HG02852 (cell line): ENCODE results near the gene GRIP1.

Experiments used
- ATAC-seq: cut with Tn5 transposase; IDR thresholded peaks from one replicate; pipeline ENCODE4 v1.9.1; 2021; ENCODE audit warnings: mild to moderate bottlenecking, moderate library complexity; ENCODE audit not compliant: unreplicated experiment

Gene GRIP1

DNA sequence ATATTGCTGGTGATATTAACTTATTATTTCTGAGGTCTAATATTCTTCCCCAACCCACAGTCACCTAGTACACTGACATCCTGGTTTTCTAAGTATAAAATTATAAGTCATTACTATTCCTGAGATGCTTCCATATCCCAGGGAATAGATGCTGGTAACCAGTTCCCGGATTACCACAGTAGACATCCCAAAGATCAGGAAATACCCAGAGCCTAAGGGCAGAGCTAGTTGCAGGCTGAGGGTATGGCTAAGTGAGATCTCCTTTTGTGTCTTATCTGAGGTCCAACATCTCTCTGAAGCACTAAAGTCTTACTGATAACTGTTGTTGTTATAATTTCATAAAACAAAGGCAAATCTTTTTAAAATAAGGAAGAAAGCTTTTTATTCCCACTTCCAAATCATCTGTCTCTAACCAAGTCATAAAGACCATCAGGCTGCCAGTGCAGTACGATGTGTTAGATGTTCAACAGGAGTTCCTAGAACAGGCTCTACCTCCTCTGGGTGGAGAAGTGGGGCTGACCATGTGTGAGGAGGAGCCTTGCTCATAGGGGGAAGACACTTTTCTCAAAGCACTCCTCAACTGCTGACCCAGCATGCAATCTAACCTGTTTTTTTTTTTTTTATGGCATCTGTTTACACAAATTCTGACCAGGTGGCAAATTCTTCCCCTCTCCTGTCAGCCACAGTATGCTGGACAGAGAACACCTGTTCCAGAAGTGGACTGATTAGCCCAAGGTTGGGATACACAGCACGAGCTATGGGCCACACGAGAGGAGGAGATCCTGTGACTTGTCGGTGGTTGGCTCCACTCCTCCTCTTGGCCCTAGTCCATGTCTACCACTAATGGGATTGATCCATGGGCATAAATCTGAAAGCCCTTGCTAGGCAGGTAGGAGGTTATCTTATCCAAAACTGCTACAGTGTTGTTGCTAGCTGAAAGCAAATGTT, 16.1 kb upstream of the GRIP1 start:
- ATAC-seq, result no peak

DNA sequence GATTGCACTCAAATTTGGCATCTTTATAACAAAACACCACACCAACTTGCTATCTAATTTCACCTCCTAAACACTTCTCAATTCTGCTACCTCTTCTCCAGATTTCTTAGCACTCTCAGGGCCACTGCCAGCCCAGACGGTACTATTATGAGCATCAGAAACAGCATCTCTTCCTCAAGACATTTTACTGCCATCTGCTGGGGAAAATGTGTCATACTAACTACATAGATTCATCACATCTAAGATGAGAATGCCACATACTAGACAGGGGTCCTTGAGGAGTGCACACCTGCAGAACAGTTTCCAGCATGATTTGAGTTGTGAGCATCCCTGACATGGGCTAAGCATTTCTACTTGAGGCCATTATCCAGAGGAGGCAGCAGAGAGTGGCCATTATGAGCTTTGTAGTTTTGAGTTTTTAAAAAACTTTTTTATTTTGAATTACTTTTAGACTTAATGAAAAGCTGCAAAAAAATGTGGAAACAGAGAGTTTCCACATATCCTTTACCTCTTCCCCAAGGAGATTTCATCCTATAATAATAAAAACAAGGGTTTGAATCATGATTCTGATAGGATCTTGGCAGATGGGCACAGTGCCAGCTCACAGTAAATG, 15.1 kb upstream of the GRIP1 start:
- peak; percentile 71 for ATAC-seq

DNA sequence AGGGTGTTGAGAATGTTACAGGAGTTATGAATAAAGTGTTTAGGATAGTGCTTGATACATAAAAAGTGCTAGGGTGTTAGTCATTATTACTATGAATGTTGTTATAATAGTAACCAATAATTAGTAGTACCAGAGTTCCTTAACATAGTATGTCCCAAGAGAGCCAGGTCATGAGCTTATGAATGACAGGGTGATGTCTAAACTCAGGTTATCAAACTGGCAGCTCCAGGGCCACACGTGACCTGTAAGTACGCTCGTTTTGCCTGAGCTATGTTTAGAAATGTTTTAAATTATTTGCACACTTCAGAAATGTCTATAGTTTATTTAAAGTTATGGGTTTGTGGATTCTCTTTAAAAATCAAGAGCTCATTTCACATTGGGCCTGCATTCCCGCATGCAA, 14.1 kb upstream of the GRIP1 start:
- no peak for ATAC-seq

DNA sequence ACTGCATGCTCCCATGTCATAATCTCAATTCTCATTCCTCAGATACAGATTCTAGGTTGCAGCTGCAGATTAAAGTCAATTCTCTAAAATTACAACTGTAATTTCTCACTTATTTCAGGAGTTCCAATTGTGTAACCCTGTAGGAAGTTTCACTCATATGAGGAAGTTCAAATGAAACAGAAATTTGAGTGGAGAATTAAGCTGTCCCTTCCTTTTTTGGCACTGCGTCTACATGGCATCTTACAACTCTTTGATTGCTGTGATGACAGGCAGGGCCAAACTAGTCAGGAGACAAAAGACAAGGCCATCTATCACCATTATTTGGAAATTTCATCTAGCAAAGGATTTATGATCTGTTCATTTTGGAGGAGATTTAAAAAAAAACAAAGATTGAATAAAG, 13.3 kb upstream of the GRIP1 start:
- ATAC-seq, result no peak

DNA sequence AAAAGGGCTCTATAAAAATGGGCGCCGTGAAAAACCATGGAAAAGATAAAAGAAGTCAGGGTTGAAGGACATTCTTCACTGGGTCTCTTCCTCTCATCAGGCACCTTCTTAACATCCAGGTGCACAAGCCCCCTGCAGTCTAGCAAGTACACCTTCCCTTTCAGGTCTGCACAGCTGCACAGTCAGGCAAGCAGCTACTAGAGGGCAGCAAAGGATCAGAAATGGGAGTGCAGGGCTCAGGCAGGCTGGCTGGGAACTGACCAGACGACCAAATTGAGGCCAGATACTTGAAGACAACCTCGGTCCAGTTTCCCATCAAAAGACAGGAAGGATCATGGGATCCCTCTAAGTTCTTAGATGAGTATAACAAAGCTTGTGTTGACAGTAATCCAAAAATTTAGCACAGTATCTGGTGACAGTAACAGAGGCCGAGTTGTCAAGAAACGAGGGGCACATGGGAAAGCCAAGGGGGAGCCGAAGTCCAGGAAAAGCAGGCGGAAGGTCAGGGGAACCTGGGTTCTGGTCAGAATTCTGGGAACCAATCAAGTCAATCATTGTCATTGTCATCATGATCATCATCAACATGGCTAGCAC, 10.1 kb upstream of the GRIP1 start:
- peak; percentile 54 for ATAC-seq

DNA sequence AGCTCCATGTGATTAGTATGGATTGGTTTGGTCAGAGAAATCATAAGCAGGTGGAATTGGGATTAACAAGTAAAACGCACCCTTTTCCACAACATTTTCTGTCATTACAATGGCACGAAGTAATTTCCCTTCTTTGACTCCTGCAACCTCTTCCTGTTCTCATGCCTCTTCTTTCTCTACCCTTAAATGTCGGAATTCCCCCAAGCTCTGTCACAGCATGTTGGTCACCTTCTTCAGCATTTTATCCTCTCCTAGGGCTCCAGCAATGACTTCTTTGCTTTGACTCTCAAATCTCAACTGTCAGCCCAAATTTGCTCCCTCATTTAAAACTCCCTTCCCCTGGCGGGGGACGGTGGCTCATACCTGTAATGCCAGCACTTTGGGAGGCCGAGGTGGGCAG, 5.3 kb upstream of the GRIP1 start:
- ATAC-seq, result no peak

DNA sequence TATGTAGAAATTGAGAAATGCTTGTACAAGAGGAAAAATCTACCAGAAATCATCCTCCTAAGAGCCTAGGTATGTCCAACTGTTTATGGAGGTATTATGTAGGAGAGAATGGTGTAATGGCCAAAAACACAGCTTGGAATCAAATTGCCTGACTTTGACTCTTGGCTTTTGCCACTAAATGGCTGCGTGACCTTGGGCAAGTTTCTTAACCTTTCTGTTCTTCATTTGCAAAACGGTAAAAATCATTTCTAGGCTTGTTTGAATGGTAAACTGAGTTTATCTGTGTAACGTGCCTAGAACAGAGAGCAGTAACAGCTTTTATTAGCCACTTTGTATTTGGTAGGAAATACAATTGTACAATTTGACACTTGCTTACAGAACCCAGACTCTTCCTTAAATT, 4.9 kb upstream of the GRIP1 start:
- ATAC-seq, result no peak

DNA sequence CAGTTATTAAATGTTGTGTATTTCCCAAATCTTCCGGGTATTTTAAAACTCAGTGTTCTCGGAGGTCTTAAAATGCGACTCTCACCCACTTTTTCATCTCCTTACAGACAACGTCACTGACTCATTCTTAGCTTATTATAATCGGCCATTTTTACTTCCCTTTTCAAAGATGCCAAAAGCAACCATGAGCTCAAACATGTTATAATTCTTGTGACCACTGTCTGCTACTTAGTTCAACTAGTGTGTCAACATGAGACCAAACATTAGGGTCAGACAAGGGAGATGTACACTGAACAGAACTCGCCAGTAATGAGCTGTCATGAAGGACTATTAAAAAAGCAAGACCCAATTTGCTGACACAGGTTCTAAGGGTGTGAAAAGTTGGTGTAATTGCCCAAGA, 4.2 kb upstream of the GRIP1 start:
- ATAC-seq, result no peak

DNA sequence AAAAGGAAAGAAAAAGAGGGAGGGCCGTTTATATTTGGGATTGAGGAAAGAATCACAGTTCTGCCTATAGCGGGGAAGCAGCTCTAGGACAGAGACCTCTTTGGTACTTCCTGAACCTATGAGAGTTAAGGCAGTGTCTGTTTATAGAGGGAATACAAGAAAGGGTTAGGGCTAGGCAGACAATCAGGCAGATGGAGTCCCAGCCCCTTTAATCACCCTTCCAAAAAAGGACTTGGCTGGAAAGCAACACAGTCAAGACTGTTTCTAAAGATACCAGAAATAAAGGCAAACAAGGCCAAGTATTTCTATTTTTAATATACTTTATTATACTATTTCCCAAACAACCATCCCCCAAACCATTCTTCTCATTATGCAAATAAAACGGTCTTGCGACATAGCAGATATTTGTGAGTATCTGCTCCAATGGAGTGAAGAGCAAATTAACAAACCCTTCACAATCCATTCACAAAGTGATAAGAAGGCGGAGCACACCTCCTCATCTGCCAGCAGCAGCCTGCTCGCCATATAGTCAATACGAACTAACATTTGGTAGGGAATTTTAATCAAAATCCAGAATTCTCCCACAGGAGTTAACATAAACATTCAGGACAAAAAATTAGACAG, 697 bp upstream of the GRIP1 start:
- no peak for ATAC-seq

DNA sequence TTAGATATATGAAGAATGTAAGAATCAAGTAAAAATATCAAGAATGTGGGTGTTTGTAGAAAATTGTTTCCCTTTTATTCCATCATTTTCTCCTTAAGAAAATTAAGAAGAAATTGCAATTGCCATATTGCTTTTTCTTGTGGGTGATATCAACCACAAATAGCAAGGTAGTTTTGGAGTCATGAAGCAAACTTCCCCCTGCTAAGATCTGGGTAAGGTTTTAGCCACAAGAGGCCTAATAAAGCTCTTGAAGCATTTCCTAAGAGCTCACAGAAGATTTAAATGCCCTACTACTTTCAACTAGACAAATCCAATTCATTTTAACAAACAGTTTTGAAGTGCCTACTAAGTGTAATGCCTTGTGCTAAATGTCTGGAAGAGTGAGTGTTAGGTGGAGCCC, 2.6 kb downstream of the GRIP1 start:
- ATAC-seq, result no peak

DNA sequence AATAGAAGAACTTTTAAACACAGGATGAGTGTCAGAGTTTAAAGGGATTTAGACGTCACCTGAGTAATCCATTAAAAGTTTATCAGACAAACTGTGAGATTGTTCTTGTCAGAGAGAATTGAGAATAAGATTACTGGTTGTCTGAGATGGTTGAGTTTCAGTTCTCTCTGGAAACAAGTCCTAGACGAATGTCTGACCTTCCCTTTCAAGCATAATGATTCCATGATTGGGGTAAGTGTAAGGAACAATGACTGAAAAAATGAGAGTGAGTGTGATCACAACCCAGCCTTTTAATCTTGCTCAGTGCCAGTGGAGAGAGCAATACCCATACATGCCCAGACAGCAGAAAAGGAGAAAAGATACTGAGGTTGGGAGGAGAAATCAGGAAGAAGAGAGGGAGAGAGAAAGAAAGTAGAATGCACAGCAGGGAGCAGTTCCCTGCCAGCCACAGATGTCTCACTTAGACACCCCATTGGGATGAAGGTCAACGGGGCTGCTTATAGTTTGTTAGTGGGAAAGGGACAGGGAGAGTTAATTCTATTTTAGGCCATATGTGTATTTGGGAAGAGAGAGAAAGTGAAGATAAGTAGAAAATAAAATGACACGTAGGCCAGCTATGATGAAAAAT, 4.3 kb downstream of the GRIP1 start:
- ATAC-seq, result no peak

DNA sequence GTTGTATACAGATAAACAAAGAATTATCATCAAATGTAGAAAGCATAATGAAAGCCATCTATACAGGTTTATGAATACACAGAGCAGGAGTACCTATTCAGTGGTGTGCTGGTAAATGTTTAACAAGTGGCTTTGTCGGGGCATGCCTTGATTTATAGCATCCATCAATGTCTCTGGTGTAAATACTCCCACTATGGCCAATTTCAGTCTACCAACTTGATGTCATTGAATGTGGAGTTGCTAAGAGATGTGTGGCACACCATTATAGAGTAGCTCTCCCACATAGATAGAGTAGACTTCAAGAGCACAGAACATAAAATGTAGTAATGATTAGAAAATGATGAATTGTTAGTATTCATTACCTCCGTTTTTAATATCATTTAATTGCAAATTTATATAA, 9.3 kb downstream of the GRIP1 start:
- no peak for ATAC-seq

DNA sequence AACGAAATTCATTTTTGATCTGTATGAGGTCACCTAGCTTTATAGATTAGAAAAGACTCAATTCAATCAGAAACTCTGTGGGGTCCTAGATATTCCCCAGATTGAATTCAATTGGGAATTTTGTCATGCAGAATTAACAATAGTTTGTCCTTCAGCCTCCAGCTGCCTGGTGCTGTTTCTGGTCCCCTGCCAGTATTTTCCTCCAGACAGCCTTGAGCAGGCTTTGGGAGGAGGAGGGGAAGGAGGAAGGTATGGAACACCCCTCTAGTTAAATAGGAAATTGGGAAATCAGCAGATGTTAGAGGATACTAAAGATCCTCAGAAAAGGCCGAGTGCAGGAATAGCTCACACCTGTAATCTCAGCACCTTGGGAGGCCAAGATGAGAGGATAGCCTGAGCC, 10.6 kb downstream of the GRIP1 start:
- no peak for ATAC-seq

DNA sequence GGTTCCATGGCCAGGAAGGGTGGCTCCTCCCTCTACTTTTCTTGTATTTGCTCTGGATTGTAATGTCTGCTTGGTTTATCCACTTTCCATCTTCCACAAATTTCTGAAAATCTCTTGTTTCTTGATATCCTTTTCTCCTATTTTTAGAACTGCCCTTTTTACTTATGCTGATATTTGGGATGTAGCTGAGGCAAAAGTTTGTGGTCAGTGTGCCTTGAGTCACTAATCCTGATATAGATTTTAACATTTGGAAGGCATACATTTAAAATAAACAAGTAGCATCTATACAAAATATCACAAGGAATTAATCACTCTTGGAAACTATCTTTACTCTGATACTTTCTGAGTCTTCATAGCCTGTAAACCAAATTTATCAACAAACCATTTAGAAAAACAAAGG, 11.0 kb downstream of the GRIP1 start:
- no peak for ATAC-seq

DNA sequence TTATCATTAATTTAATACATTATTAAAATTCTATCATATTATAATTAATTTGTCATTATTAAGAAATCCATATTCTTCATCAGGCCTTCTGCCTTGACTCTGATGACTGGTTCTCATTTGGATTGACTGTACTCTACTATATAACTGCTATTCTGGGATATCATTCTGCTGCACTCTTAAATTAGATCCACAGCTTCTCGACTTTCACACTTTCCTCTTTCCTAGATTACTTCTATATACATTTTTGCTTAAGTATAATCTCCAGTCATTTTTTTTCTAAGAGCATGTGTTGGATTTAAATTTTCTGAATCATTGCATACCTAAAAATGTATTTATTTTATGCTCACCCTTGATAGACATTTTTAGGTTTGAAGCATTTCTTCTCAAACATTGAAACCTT, 12.4 kb downstream of the GRIP1 start:
- ATAC-seq, result no peak

DNA sequence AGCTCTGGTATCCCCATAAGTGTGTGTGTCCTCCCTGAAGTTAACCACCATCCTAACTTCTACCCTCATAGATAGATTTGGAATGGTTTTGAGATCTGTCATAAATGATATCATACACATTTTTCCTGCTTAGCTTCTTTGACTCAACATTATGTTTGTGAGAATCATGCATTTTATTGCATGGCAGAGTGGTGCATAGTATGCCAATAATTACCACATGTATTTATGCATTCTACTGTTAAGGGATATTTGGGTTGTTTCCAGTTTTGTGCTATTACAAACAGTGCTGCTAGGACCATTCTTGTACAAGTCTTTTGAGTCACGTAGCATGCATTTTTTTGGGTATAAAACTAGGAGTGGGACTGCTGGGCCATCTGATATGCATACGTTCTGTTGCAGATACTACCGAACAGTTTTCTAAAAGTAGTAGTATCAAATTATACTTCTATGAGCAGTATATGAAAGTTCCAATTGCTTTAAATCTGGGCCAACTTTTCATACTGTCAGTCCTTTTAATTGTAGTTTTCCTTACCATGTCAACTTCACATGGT, 13.4 kb downstream of the GRIP1 start:
- no peak for ATAC-seq

DNA sequence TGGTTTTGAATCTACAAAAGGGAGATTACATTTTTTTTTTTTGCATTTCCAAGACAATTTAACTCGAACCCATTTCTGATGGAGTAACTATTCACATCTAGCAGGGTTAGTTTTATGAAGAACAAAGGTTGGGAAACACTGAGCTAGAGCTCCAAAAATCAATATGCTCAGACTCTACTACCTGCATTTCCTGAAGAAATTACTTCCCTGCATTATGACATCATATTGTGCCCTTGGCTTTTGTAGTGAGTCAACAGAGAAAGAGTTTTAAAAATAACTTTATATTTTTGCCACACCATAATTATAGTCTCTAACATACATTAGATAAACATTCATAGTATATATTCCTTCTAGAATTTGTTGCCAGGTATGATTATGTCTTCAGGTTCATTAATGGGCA, 14.8 kb downstream of the GRIP1 start:
- no peak for ATAC-seq

DNA sequence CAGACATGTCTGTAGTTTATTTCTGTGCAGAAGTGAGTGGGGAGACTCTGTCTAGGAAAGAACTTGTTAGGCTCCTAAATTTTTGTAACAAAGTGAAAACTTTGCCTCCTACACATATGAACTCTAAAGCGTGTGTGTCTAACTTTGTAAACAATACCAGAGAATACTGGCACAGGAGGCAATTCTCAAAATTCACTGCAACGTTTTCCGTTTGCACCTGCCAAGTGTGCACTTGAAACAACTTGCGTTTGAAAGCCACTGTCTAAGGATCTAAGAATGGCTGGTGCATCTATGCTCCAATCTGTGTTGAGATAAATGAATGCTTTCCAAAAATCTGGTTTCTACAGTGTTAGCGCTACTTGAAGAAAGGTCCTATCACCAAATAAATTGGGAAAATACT, 15.3 kb downstream of the GRIP1 start:
- ATAC-seq, result no peak

DNA sequence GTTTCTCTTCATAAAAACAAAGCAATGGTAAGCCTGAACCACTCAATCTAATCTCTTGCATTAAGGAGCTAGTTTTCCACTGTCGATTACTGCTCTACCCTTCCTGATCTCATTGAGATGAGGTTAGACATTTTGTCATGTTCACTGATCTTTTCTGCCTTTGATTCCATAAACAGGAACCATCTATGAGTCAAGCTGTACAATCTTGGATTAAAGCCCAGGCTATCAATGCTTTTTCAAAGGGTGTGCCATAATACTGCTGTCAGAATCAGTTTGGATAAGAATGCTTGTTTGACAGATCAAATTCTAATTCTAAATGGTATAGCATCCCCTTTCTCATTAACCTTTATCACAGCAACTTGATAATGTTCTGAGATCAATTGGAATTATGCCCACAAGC, 16.1 kb downstream of the GRIP1 start:
- ATAC-seq, result no peak

DNA sequence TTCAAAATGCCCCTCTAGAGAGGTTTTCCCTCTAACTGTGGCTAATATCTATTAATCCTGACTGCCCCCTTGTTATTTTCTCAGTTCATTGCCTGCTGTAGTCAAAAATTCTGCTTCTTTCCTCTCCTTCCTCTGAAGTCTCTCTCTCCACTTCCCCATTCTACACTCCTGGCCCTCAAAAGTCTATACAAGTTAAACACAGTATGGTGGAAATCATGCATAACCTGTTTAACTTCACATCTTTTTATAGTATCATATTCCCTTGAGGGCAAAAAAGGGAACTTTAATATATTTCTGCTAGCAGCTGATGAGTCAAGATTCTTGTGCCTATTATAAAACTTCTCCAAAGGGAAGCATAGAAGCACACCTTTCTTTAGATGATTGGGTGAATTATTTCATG, 16.7 kb downstream of the GRIP1 start:
- no peak for ATAC-seq

DNA sequence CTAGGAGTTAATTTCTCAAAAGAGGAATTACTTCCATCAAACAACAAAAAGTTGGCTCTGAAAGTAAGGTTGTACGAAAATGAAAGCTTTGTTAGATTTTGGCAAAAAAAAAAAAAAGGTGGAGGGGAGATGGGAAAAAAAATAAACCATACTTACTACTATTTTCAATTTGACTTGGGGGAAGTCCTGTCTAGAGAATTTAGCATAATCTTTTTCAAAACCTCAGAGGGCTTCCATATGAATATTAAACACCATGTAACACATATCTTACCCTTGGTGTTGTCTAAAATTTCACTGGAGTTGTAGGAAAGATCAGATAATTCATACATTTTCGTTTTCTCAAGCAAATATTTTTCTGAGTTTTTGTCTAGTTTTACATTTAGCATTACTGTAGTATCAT, 17.5 kb downstream of the GRIP1 start:
- ATAC-seq, result no peak
